B cell (primary cell): ENCODE results near the gene IFNL3. TPM values are rescaled to one million over a fixed set of nuclear protein-coding genes. Genes with fewer than 3 reads are reported as not detected.
"Not testable (repeated sequence)": the region's sequence is repeated elsewhere in the genome, so short reads cannot be mapped to it uniquely, and the experiment has no call there.

Experiments used
- ATAC-seq: fragments of 200-7000 bp; cut with Tn5 transposase; one replicate; pipeline ENCODE4 v1.10.0; 2021; ENCODE audit warnings: low read depth, mild to moderate bottlenecking, moderate number of reproducible peaks, moderate library complexity
- CTCF ChIA-PET: fragments of 350-600 bp; sonication (Branson Sonifier 250); formaldehyde crosslinking; loops from one replicate; lab custom pipeline; 2021; ENCODE audit warnings: antibody characterized with exemption, inconsistent platforms; lab: Charles Lee
- POLR2A ChIA-PET: fragments of 350-600 bp; sonication (Branson Sonifier 250); formaldehyde crosslinking; loops from one replicate; lab custom pipeline; 2021; ENCODE audit warnings: antibody characterized with exemption; lab: Charles Lee
- DNase-seq: peaks from one replicate; pipeline ENCODE4 v3.0.0; 2013
- H2AFZ ChIP-seq: 2 replicates; pipeline ENCODE4 v1.6.1; 2012; ENCODE audit warnings: mild to moderate bottlenecking, low read depth, low read length; ENCODE audit not compliant: insufficient read depth, poor library complexity, severe bottlenecking
- H3K27ac ChIP-seq, 2 donors: 1 replicate in 1 of 2; 2 replicates in 1 of 2; pipeline ENCODE4 v1.5.1; 2012 to 2013; ENCODE audit warnings: low read length in 2 of 2, mild to moderate bottlenecking in 2 of 2, moderate library complexity in 1 of 2
- H3K27me3 ChIP-seq, 4 experiments: fragments of 200-600 bp in 1 of 4; sonication (generic) in 1 of 4; replicated peaks in 1 of 4; 1 replicate in 2 of 4; 2 replicates in 2 of 4; pipeline versions ENCODE4 v1.6.1 to v1.7.0; 2013 to 2016; ENCODE audit warnings: low read length in 3 of 4, mild to moderate bottlenecking in 2 of 4, mixed read lengths in 1 of 4, moderate library complexity in 1 of 4; ENCODE audit not compliant: insufficient read depth in 4 of 4, control insufficient read depth in 3 of 4; ENCODE audit errors: control extremely low read depth in 1 of 4
- H3K36me3 ChIP-seq, 2 experiments: replicated peaks in 1 of 2; 1 replicate in 1 of 2; 2 replicates in 1 of 2; pipeline versions ENCODE4 v1.6.1 to v1.7.1; 2013; ENCODE audit warnings: low read length in 1 of 2; ENCODE audit not compliant: insufficient read depth in 2 of 2, control insufficient read depth in 1 of 2; ENCODE audit errors: control extremely low read depth in 1 of 2, extremely low read depth in 1 of 2
- H3K4me1 ChIP-seq, 2 donors: fragments of 200-600 bp in 1 of 2; sonication (generic) in 1 of 2; 1 replicate in 1 of 2; 2 replicates in 1 of 2; pipeline versions ENCODE4 v1.5.1 to v1.6.1; 2013 to 2017; ENCODE audit warnings: low read length in 2 of 2; ENCODE audit not compliant: control insufficient read depth in 2 of 2, insufficient read depth in 2 of 2
- H3K4me2 ChIP-seq: replicated peaks from 2 replicates; pipeline ENCODE3; 2012; ENCODE audit warnings: mild to moderate bottlenecking, low read depth, low read length; ENCODE audit not compliant: poor library complexity, severe bottlenecking
- H3K4me3 ChIP-seq, 5 experiments: fragments of 200-600 bp in 1 of 5; sonication (generic) in 1 of 5; 1 replicate in 3 of 5; 2 replicates in 2 of 5; pipeline versions ENCODE4 v1.5.1 to v1.7.0; 2011 to 2016; ENCODE audit warnings: low read length in 4 of 5, mild to moderate bottlenecking in 4 of 5, low read depth in 2 of 5, control low read depth in 1 of 5, moderate library complexity in 1 of 5; ENCODE audit not compliant: insufficient read depth in 1 of 5; ENCODE audit errors: control extremely low read depth in 1 of 5, extremely low read depth in 1 of 5
- H3K79me2 ChIP-seq: fragments of 200-600 bp; sonication (generic); one replicate; pipeline ENCODE4 v1.6.0; 2016; ENCODE audit warnings: low read length; ENCODE audit not compliant: control insufficient read depth, insufficient read depth
- H3K9ac ChIP-seq: fragments of 200-600 bp; sonication (generic); 2 replicates; pipeline ENCODE4 v1.6.1; 2017; ENCODE audit warnings: mild to moderate bottlenecking, low read length, moderate library complexity
- H3K9me3 ChIP-seq, 3 donors: one replicate each; pipeline versions ENCODE4 v1.6.1 to v1.7.1; 2013; ENCODE audit warnings: low read length in 2 of 3; ENCODE audit not compliant: control insufficient read depth in 2 of 3, insufficient read depth in 1 of 3; ENCODE audit errors: control extremely low read depth in 1 of 3
- H4K20me1 ChIP-seq: 2 replicates; pipeline ENCODE4 v1.6.0; 2012; ENCODE audit warnings: mild to moderate bottlenecking, low read length; ENCODE audit not compliant: insufficient read depth, control insufficient read depth, poor library complexity, severe bottlenecking
- H3K27ac Mint-ChIP-seq: one replicate; pipeline ENCODE4 v1.8.0; 2021; ENCODE audit warnings: mixed read lengths
- H3K27me3 Mint-ChIP-seq: one replicate; pipeline ENCODE4 v1.8.0; 2021; ENCODE audit warnings: mixed read lengths
- H3K4me1 Mint-ChIP-seq: one replicate; pipeline ENCODE4 v1.8.0; 2021; ENCODE audit warnings: mixed read lengths
- H3K4me3 Mint-ChIP-seq: one replicate; pipeline ENCODE4 v1.8.0; 2021; ENCODE audit warnings: mixed read lengths
- H3K9me3 Mint-ChIP-seq: one replicate; pipeline ENCODE4 v1.8.0; 2022; ENCODE audit warnings: mixed read lengths; ENCODE audit not compliant: insufficient read depth
- CTCF ChIP-seq: fragments of 200-600 bp; IDR thresholded peaks from one replicate; pipeline ENCODE4 v1.8.0; 2022; ENCODE audit warnings: antibody characterized with exemption, mild to moderate bottlenecking
- EZH2 ChIP-seq: IDR thresholded peaks from 2 replicates; pipeline ENCODE4 v1.6.1; 2012; ENCODE audit warnings: borderline replicate concordance, low read depth, mild to moderate bottlenecking, moderate library complexity, low read length; ENCODE audit not compliant: insufficient read depth, poor library complexity, severe bottlenecking
- WGBS: methylation state at CpG from one replicate; pipeline ENCODE4 v1.1.5; 2013; ENCODE audit warnings: missing lambda C conversion rate; ENCODE audit not compliant: insufficient coverage; 5-methylcytosine and 5-hydroxymethylcytosine counted together
- intact Hi-C: fragments of 100-400 bp; cut with micrococcal nuclease; formaldehyde crosslinking; loops from one replicate; pipeline ENCODE4 v1.10.0; 2022
- polyA plus RNA-seq: library from polyadenylated mRNA; depleted of rRNA; stranded (reverse); fragments of >200 nt; gene quantifications from 2 replicates; pipeline ENCODE4 v1.2.3, GENCODE V29; 2012
- total RNA-seq, 2 donors: library from RNA; stranded (reverse); fragments of 120-200 nt in 1 of 2; gene quantifications; 1 replicate in 1 of 2; 2 replicates in 1 of 2; pipeline versions ENCODE4 v1.2.3 to v1.2.4, GENCODE V29; 2013 to 2022

The IFNL3 gene
- total and polyA plus RNA-seq, 2 donors (not counting 1 experiment from before 2014, with no cell fraction given), result not detected

DNA sequence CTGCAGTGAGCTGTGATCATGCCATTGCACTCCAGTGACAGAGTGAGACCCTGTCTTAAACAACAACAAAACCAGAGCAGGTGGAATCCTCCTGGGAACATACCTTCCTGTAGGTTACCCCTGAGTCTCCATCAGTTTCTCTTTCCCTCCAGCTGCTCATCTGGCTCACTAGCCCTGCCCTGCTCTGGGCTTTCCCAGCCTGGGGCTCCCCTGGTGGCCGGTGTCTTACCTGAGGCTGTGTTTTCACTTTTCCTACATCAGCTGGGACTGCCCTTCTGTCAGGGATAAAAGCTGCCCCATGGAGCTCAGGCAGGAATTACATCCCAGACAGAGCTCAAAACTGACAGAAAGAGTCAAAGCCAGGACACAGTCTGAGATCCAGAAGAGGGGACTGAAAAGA is 23.3 kb upstream of the IFNL3 start, which contains the start of gene IFNL2:
Gene IFNL2, plus strand, starts transcription at position 312 of the 400 bp plus-strand sequence. CDS start 173 bp downstream, outside the sequence.
- H3K79me2 ChIP-seq, H3K27ac ChIP-seq, H3K4me3 ChIP-seq, H3K4me2 ChIP-seq, H3K9ac ChIP-seq, H2AFZ ChIP-seq, H3K4me1 Mint-ChIP-seq, H3K36me3 ChIP-seq, H3K4me1 ChIP-seq, intact Hi-C loops, H3K4me3 Mint-ChIP-seq, H3K9me3 ChIP-seq, H4K20me1 ChIP-seq, H3K9me3 Mint-ChIP-seq, H3K27ac Mint-ChIP-seq, CTCF ChIA-PET, POLR2A ChIA-PET, DNase-seq, ATAC-seq: not testable (repeated sequence)
- H3K27me3 ChIP-seq, result peaks cover 0 to 28% (median 14%) of the 10 kb centered on the region in 4 experiments
- no CpG with 5 or more reads among the region's 1 CpG for WGBS
- peaks cover 23% of the 10 kb centered on the region for H3K27me3 Mint-ChIP-seq

DNA sequence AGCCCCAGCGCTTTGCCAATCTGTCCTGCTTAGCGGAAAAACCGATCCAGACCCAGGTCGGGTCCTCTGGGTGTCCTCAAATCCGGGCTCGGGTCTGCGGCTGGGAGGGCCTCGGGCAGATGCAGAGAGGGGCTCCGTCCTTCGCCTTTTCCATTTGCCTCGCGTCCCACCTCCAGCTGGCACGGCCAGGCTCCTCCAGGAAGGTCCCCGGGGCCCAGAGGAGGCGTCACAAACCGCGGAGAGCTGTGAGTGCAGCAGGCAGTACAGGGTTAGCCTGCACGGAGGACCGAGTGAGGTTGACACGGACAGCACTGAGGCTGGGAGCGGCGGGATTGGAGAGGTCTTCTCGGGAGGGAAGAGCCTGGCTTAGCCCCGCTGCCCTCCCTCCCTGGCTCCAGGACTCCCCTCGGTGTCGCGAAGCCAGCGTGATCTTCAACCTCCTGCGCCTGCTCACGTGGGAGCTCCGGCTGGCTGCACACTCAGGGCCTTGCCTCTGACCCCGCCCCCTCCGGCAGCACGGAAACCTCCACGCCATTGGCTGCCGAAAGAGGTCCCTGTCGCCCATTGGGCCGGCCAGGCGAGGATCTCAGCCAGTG is 20.6 kb upstream of the IFNL3 start:
- Histone ChIP-seq H3K79me2 (no peaks in the 10 kb centered on the region), H4K20me1 (no peaks in the 10 kb centered on the region), H3K4me2 (no peak overlapping the region), H3K4me1 (peaks cover 5 to 8% of the 10 kb centered on the region in 2 donors), H3K4me3 (no peak overlapping the region), H2AFZ (no peak overlapping the region), H3K9ac (no peak overlapping the region), H3K9me3 (peaks cover 0 to 6% (median 0%) of the 10 kb centered on the region in 3 donors), H3K36me3 (no peaks in the 10 kb centered on the region), H3K27ac (no peak overlapping the region), H3K27me3 (peaks cover 0 to 46% (median 26%) of the 10 kb centered on the region in 4 experiments)
- intact Hi-C loops, result no loop called here
- TF ChIP-seq EZH2 (no peak), CTCF (no peak)
- Mint-ChIP-seq H3K4me1 (peaks cover 3% of the 10 kb centered on the region), H3K27me3 (peaks cover 29% of the 10 kb centered on the region), H3K4me3 (no peak overlapping the region), H3K9me3 (no peaks in the 10 kb centered on the region), H3K27ac (no peak overlapping the region)
- CTCF ChIA-PET, result no interaction called here
- POLR2A ChIA-PET, result no interaction called here
- 50% methylated on average over 39 of the region's 39 CpGs for WGBS
- no peak for DNase-seq
- no peak for ATAC-seq
